Psoas muscle (tissue), 8 donors: Measurements from ENCODE around the gene HOXA13. TPM values are rescaled to one million over a fixed set of nuclear protein-coding genes. Genes with fewer than 3 reads are reported as not detected.
A peak's percentile ranks its signal among the peaks of the same experiment; 100 is the strongest.

ENCODE experiments used
- ATAC-seq, 4 donors: fragments of 200-7000 bp; cut with Tn5 transposase; one replicate each; pipeline ENCODE4 v1.9.1; 2020; ENCODE audit warnings: moderate library complexity in 3 of 4, mild to moderate bottlenecking in 2 of 4
- DNase-seq, 2 donors: peaks; one replicate each; pipeline ENCODE4 v3.0.0-alpha.2; 2020
- H3K27ac ChIP-seq: fragments of 200-600 bp; one replicate; pipeline ENCODE4 v1.8.0; 2022
- H3K27me3 ChIP-seq, 3 donors: fragments of 200-600 bp in 1 of 3; one replicate each; pipeline versions ENCODE4 v1.6.1 to v1.8.0; 2013 to 2022; ENCODE audit warnings: low read length in 2 of 3, mild to moderate bottlenecking in 2 of 3, moderate library complexity in 1 of 3; ENCODE audit not compliant: insufficient read depth in 3 of 3
- H3K36me3 ChIP-seq, 2 donors: fragments of 200-600 bp in 1 of 2; one replicate each; pipeline versions ENCODE4 v1.6.1 to v1.8.0; 2013 to 2022; ENCODE audit warnings: low read depth in 1 of 2, mild to moderate bottlenecking in 1 of 2, moderate library complexity in 1 of 2; ENCODE audit not compliant: insufficient read depth in 1 of 2
- H3K4me1 ChIP-seq: fragments of 200-600 bp; one replicate; pipeline ENCODE4 v1.8.0; 2022
- H3K4me3 ChIP-seq: fragments of 200-600 bp; one replicate; pipeline ENCODE4 v1.8.0; 2022; ENCODE audit warnings: mild to moderate bottlenecking
- H3K9me3 ChIP-seq: fragments of 200-600 bp; one replicate; pipeline ENCODE4 v1.8.0; 2022
- CTCF ChIP-seq: fragments of 200-600 bp; IDR thresholded peaks from one replicate; pipeline ENCODE4 v1.8.0; 2022; ENCODE audit warnings: antibody characterized with exemption
- WGBS, 3 donors: extraction: QIAGEN DNeasy Blood & Tissue Kit; methylation state at CpG; one replicate each; pipeline versions ENCODE4 v1.1.6 to v1.1.7; 2013; 5-methylcytosine and 5-hydroxymethylcytosine counted together
- intact Hi-C, 2 donors: fragments of 100-400 bp; cut with DNase I; formaldehyde crosslinking; loops; one replicate each; pipeline versions ENCODE4 v1.11.0 to v1.14.2; 2022
- polyA plus RNA-seq, 3 donors: library from polyadenylated mRNA; stranded (reverse); fragments of 200-250 nt; gene quantifications; one replicate each; pipeline ENCODE4 v1.2.3, GENCODE V29; 2013
- total RNA-seq, 4 donors: library from RNA; stranded (reverse); fragmentation: NEBNext Ultra II Directional in 2 of 4; extraction: Animal tissue kit (Norgen Biotek cat#: 25700) in 2 of 4; gene quantifications; one replicate each; pipeline versions ENCODE4 v1.2.1 to v1.2.4, GENCODE V29; 2021 to 2023
- donor health status: healthy with polysubstance abuse.
- donor health status: DM: no; HTN: no; CAD: no; lungs with moderate emphysema.
- donor health status: Bipolar disorder and iron deficiency.
- donor health status: healthy.
- donor health status: DM: yes; HTN: yes; CAD: no.
- donor health status: DM: no; HTN: no; CAD: no.
- donor health status: DM: no; HTN: no; CAD: no.
- donor health status: DM: yes; HTN: yes; CAD: no.

Gene HOXA13
- total and polyA plus RNA-seq, 7 donors, result 0.01 to 0.08 (median 0.06) TPM; not detected in 4

GRCh38 chr7:27148031-27148755 is 51.7 kb downstream of the HOXA13 start:
- 4 to 10% (median 4%) methylated on average over 27 to 28 of the region's 28 CpGs for WGBS, 3 donors
- no peak for TF ChIP-seq CTCF
- intact Hi-C loops, result loop anchor here in 1 of 2 donors (10.0 kb wide), 1 partner anchor 753 kb away; no protein-coding TSS in a partner anchor
- peak; percentile 44 to 82 for DNase-seq
- Histone ChIP-seq H3K4me3 (peak overlapping the region; percentile 75), H3K36me3 (peaks cover 0 to 26% of the 10 kb centered on the region in 2 donors), H3K9me3 (no peaks in the 10 kb centered on the region), H3K4me1 (peaks cover 29% of the 10 kb centered on the region), H3K27ac (peak overlapping the region; percentile 84), H3K27me3 (no peaks in the 10 kb centered on the region)
- peak in 3 of 4 donors; percentile 4 to 29 (median 17) for ATAC-seq

GRCh38 chr7:27147199-27148030 is 52.5 kb downstream of the HOXA13 start, which contains the start of gene HOXA6:
TSS of gene HOXA6 (minus strand) at chr7:27147774. CDS start at chr7:27147749, 25 bp downstream.
- H3K4me1 ChIP-seq, result peaks cover 23% of the 10 kb centered on the region

GRCh38 chr7:27146491-27147198 is 53.2 kb downstream of the HOXA13 start:
- Histone ChIP-seq H3K36me3 (peaks cover 0 to 33% of the 10 kb centered on the region in 2 donors), H3K9me3 (no peaks in the 10 kb centered on the region), H3K27ac (peak overlapping the region; percentile 84), H3K4me1 (peaks cover 23% of the 10 kb centered on the region), H3K4me3 (peak overlapping the region; percentile 75), H3K27me3 (no peaks in the 10 kb centered on the region)
- intact Hi-C loops, result loop anchor here in 1 of 2 donors (10.0 kb wide), 1 partner anchor 752 kb away; no protein-coding TSS in a partner anchor
- TF ChIP-seq CTCF, result no peak
- DNase-seq (peak in 1 of 2 donors; percentile 71), ATAC-seq (peak in 2 of 4 donors; percentile 29 to 33)
- WGBS, 3 donors, result 48 to 64% (median 53%) methylated on average over 5 of the region's 5 CpGs

More at GRCh38 chr7:27147199-27148030, 52.5 kb downstream of the HOXA13 start, which contains the start of gene HOXA6:
- intact Hi-C loops, result loop anchor here in 1 of 2 donors (10.0 kb wide), 1 partner anchor 753 kb away; no protein-coding TSS in a partner anchor
- Histone ChIP-seq H3K27me3 (no peaks in the 10 kb centered on the region), H3K9me3 (no peaks in the 10 kb centered on the region), H3K36me3 (peaks cover 0 to 30% of the 10 kb centered on the region in 2 donors), H3K27ac (peak within 1 kb of the TSS; percentile 84), H3K4me3 (peak within 1 kb of the TSS; percentile 75)
- peak; percentile 78 to 91 for DNase-seq
- 16 to 22% (median 19%) methylated on average over 60 to 63 of the region's 63 CpGs for WGBS, 3 donors
- peak in 3 of 4 donors; percentile 29 to 57 (median 34) for ATAC-seq
- TF ChIP-seq CTCF, result no peak

GRCh38 chr7:27145914-27146412 is 53.9 kb downstream of the HOXA13 start:
- Histone ChIP-seq H3K27ac (peak overlapping the region; percentile 84), H3K4me3 (peak overlapping the region; percentile 11), H3K27me3 (no peaks in the 10 kb centered on the region), H3K36me3 (peaks cover 0 to 37% of the 10 kb centered on the region in 2 donors), H3K9me3 (no peaks in the 10 kb centered on the region), H3K4me1 (peaks cover 23% of the 10 kb centered on the region)
- DNase-seq, result no peak
- 85 to 87% (median 85%) methylated on average over 11 of the region's 11 CpGs for WGBS, 3 donors
- TF ChIP-seq CTCF, result no peak
- intact Hi-C loops, result loop anchor here in 1 of 2 donors (10.0 kb wide), 1 partner anchor 751 kb away; no protein-coding TSS in a partner anchor
- ATAC-seq, result no peak
